NCI-H1694 (cell line): ENCODE measurements around the gene CCT8L2.
"Not testable (repeated sequence)": the region's sequence is repeated elsewhere in the genome, so short reads cannot be mapped to it uniquely, and the experiment has no call there.

Experiments
- DNase-seq: peaks from one replicate; lab custom pipeline; 2025; lab: John Stamatoyannopoulos, UW

The CCT8L2 gene

GRCh38 chr22:16595251-16595650, 2.6 kb upstream of the CCT8L2 start:
- DNase-seq: not testable (repeated sequence)

- DNase-seq: no peak
Measured at GRCh38 chr22:16594026-16594425, 1.4 kb upstream of the CCT8L2 start.

GRCh38 chr22:16592231-16592630, 379 bp downstream of the CCT8L2 start:
- DNase-seq: not testable (repeated sequence)

GRCh38 chr22:16591136-16591535, 1.5 kb downstream of the CCT8L2 start:
- not testable (repeated sequence) for DNase-seq

GRCh38 chr22:16586991-16587390, 5.6 kb downstream of the CCT8L2 start:
- DNase-seq: no peak

GRCh38 chr22:16586170-16586569, 6.4 kb downstream of the CCT8L2 start:
- no peak for DNase-seq

GRCh38 chr22:16580872-16581271, 11.7 kb downstream of the CCT8L2 start:
- not testable (repeated sequence) for DNase-seq

- DNase-seq: not testable (repeated sequence)
Measured at GRCh38 chr22:16569240-16569834, 23.3 kb downstream of the CCT8L2 start.

- no peak for DNase-seq
Measured at GRCh38 chr22:16568425-16568758, 24.2 kb downstream of the CCT8L2 start.

GRCh38 chr22:16567617-16568424, 24.8 kb downstream of the CCT8L2 start:
- DNase-seq: not testable (repeated sequence)

- not testable (repeated sequence) for DNase-seq
Measured at GRCh38 chr22:16566421-16567151, 26.0 kb downstream of the CCT8L2 start.

GRCh38 chr22:16565585-16566420, 26.8 kb downstream of the CCT8L2 start:
- not testable (repeated sequence) for DNase-seq

GRCh38 chr22:16564837-16565584, 27.6 kb downstream of the CCT8L2 start:
- not testable (repeated sequence) for DNase-seq

GRCh38 chr22:16563555-16564520, 28.8 kb downstream of the CCT8L2 start:
- DNase-seq: no peak

GRCh38 chr22:16562711-16563554, 29.7 kb downstream of the CCT8L2 start:
- no peak for DNase-seq

- DNase-seq: not testable (repeated sequence)
Measured at GRCh38 chr22:16561093-16561658, 31.4 kb downstream of the CCT8L2 start.

- not testable (repeated sequence) for DNase-seq
Measured at GRCh38 chr22:16560651-16561050, 32.0 kb downstream of the CCT8L2 start.

- DNase-seq: not testable (repeated sequence)
Measured at GRCh38 chr22:16559996-16560395, 32.6 kb downstream of the CCT8L2 start.
